ENCODE results near the gene LRP1B.

The LRP1B gene

GRCh38 chr2:141930803-141931202 lies 200.0 kb downstream of the LRP1B start:
- H3F3A ChIP-seq (ENCODE audit: insufficient read depth, low read length): no peaks in the 10 kb centered on the region
- H3K9me2 ChIP-seq (replicated peaks; ENCODE audit: insufficient read depth, low read length): no peaks in the 10 kb centered on the region
- no peak overlapping the region for H2AFZ ChIP-seq (ENCODE audit: low read length)
- no peak overlapping the region for H3K9ac ChIP-seq (ENCODE audit: low read length)
- H3K27me3 ChIP-seq (replicated peaks; ENCODE audit: insufficient read depth, low read length): no peaks in the 10 kb centered on the region
- H4K20me1 ChIP-seq (ENCODE audit: insufficient read depth, low read length): no peaks in the 10 kb centered on the region
- H3K36me3 ChIP-seq (replicated peaks; ENCODE audit: insufficient read depth, low read length): no peaks in the 10 kb centered on the region
- H3K79me2 ChIP-seq (ENCODE audit: low read length): no peaks in the 10 kb centered on the region
- DNase-seq: no peak
- TF ChIP-seq EZH2 (optimal IDR thresholded peaks at IDR 0.05; ENCODE audit: low read depth, low read length): no peak
- TF ChIP-seq CTCF (IDR thresholded peaks at IDR 0.05; ENCODE audit: low read length): no peak
- no peak for TF ChIP-seq EZH2phosphoT487 (IDR thresholded peaks at IDR 0.05; ENCODE audit: low read length)
- H3K4me1 ChIP-seq (ENCODE audit: low read length): no peaks in the 10 kb centered on the region
- no peaks in the 10 kb centered on the region for H3K9me3 ChIP-seq (replicated peaks; ENCODE audit: insufficient read depth, low read length)
- H3K27ac ChIP-seq (ENCODE audit: low read length): no peak overlapping the region
- H3K4me2 ChIP-seq (ENCODE audit: low read depth, low read length): no peak overlapping the region
- no peak overlapping the region for H3K4me3 ChIP-seq (ENCODE audit: low read length)

DNA sequence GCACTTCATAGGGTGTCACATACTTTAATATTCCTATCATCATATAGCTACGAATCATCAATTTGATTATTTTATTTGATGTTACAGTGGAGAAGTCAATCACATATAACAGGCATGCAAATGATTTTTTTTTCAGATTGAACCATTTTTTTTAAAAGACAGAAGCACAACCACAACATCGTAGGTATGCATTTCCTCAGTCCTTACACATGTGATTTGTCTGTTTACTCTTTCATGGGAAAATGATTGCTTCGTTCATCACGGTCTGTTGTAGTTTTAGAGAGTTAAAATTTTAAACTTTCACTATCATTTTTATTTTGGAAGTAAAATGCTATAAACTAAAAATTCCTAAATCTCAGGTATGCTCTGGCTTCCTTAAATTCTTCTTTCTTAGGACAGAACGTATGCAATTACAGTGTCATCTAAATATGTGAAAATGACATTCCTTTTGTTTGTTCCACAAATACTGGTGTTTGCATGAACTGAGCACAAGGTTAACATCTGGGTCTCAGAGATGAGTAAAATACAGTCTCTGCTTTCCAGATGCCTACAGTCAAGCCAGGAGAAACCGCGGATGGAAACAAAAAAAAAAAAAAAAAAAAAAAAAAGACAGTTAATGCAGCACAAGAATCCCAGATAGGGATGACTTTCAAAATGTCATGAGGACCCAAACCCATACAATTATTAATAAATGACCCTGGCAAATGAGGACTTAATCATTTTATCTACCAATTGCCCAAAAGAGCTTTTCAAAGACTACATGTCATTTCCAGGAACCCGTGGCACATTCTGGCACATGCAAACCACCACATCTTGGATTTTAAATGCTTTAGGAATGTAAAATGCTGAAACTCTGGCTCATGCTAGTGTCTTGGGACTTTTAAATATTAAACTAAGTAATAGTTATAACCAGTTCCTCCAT lies 201.2 kb downstream of the LRP1B start:
- H3K9me2 ChIP-seq (replicated peaks; ENCODE audit: insufficient read depth, low read length): no peaks in the 10 kb centered on the region
- H3K36me3 ChIP-seq (replicated peaks; ENCODE audit: insufficient read depth, low read length): no peaks in the 10 kb centered on the region
- no peak overlapping the region for H3K4me3 ChIP-seq (ENCODE audit: low read length)
- no peaks in the 10 kb centered on the region for H3F3A ChIP-seq (ENCODE audit: insufficient read depth, low read length)
- no peak overlapping the region for H3K27ac ChIP-seq (ENCODE audit: low read length)
- TF ChIP-seq CTCF (IDR thresholded peaks at IDR 0.05; ENCODE audit: low read length): no peak
- no peak for TF ChIP-seq EZH2phosphoT487 (IDR thresholded peaks at IDR 0.05; ENCODE audit: low read length)
- TF ChIP-seq EZH2 (optimal IDR thresholded peaks at IDR 0.05; ENCODE audit: low read depth, low read length): no peak
- H4K20me1 ChIP-seq (ENCODE audit: insufficient read depth, low read length): no peaks in the 10 kb centered on the region
- no peaks in the 10 kb centered on the region for H3K79me2 ChIP-seq (ENCODE audit: low read length)
- H2AFZ ChIP-seq (ENCODE audit: low read length): no peak overlapping the region
- no peak overlapping the region for H3K4me2 ChIP-seq (ENCODE audit: low read depth, low read length)
- H3K4me1 ChIP-seq (ENCODE audit: low read length): no peaks in the 10 kb centered on the region
- no peak for DNase-seq
- H3K27me3 ChIP-seq (replicated peaks; ENCODE audit: insufficient read depth, low read length): no peaks in the 10 kb centered on the region
- no peaks in the 10 kb centered on the region for H3K9me3 ChIP-seq (replicated peaks; ENCODE audit: insufficient read depth, low read length)
- H3K9ac ChIP-seq (ENCODE audit: low read length): no peak overlapping the region

- DNase-seq: no peak
These were observed 202.3 kb downstream of the LRP1B start for GRCh38 chr2:141928476-141928875.

More at GRCh38 chr2:141928476-141928875, 202.3 kb downstream of the LRP1B start:
- Histone ChIP-seq H3K9me2 (replicated peaks; ENCODE audit: insufficient read depth, low read length) (no peaks in the 10 kb centered on the region), H3K9ac (ENCODE audit: low read length) (no peak overlapping the region), H3K27ac (ENCODE audit: low read length) (no peak overlapping the region), H2AFZ (ENCODE audit: low read length) (no peak overlapping the region), H3K4me1 (ENCODE audit: low read length) (no peaks in the 10 kb centered on the region), H4K20me1 (ENCODE audit: insufficient read depth, low read length) (no peaks in the 10 kb centered on the region), H3K9me3 (replicated peaks; ENCODE audit: insufficient read depth, low read length) (no peaks in the 10 kb centered on the region), H3K36me3 (replicated peaks; ENCODE audit: insufficient read depth, low read length) (no peaks in the 10 kb centered on the region), H3K4me2 (ENCODE audit: low read depth, low read length) (no peak overlapping the region), H3K27me3 (replicated peaks; ENCODE audit: insufficient read depth, low read length) (no peaks in the 10 kb centered on the region), H3K79me2 (ENCODE audit: low read length) (no peaks in the 10 kb centered on the region), H3K4me3 (ENCODE audit: low read length) (no peak overlapping the region), H3F3A (ENCODE audit: insufficient read depth, low read length) (no peaks in the 10 kb centered on the region)
- no peak for TF ChIP-seq EZH2 (optimal IDR thresholded peaks at IDR 0.05; ENCODE audit: low read depth, low read length)
- no peak for TF ChIP-seq CTCF (IDR thresholded peaks at IDR 0.05; ENCODE audit: low read length)
- TF ChIP-seq EZH2phosphoT487 (IDR thresholded peaks at IDR 0.05; ENCODE audit: low read length): no peak
